Astrocyte (in vitro differentiated cells and primary cell): ENCODE data around the gene ZFYVE28.

Experiments used
- CTCF ChIP-seq: IDR thresholded peaks from 2 replicates; pipeline ENCODE4 v1.5.1; 2011; ENCODE audit warnings: low read depth, mild to moderate bottlenecking, inconsistent platforms, low read length, moderate library complexity; ENCODE audit not compliant: insufficient read depth
- EZH2 ChIP-seq: IDR thresholded peaks from 2 replicates; pipeline ENCODE4 v1.6.1; 2012; ENCODE audit warnings: mild to moderate bottlenecking, low read length, inconsistent platforms; ENCODE audit not compliant: insufficient read depth

GRCh38 chr4:2286904-2287593, 131.4 kb downstream of the ZFYVE28 start:
- no peak for TF ChIP-seq CTCF
- TF ChIP-seq EZH2, result no peak
